HEK293 (cell line): ENCODE data around the gene TRIM7.

Source experiments
- BCL11B ChIP-seq: fragments of 450-650 bp; formaldehyde crosslinking; IDR thresholded peaks from 2 replicates; pipeline ENCODE4 v1.5.1; 2016; ENCODE audit warnings: low read depth, missing biosample characterization, missing genetic modification characterization
- GFI1B ChIP-seq: fragments of 450-650 bp; formaldehyde crosslinking; IDR thresholded peaks from 2 replicates; pipeline ENCODE4 v1.5.1; 2016; ENCODE audit warnings: missing biosample characterization, missing genetic modification characterization
- GLIS2 ChIP-seq: fragments of 450-650 bp; formaldehyde crosslinking; IDR thresholded peaks from 2 replicates; pipeline ENCODE4 v1.5.1; 2016; ENCODE audit warnings: missing biosample characterization, missing genetic modification characterization
- MYNN ChIP-seq: fragments of 450-650 bp; formaldehyde crosslinking; IDR thresholded peaks from 2 replicates; pipeline ENCODE4 v1.5.1; 2016; ENCODE audit warnings: missing biosample characterization, missing genetic modification characterization, borderline replicate concordance
- SCRT1 ChIP-seq: fragments of 450-650 bp; formaldehyde crosslinking; IDR thresholded peaks from 2 replicates; pipeline ENCODE4 v1.5.1; 2016; ENCODE audit warnings: missing biosample characterization, missing genetic modification characterization, borderline replicate concordance
- SCRT2 ChIP-seq: fragments of 450-650 bp; formaldehyde crosslinking; IDR thresholded peaks from 2 replicates; pipeline ENCODE4 v1.5.1; 2016; ENCODE audit warnings: missing biosample characterization, missing genetic modification characterization
- YY1 ChIP-seq: fragments of 450-650 bp; formaldehyde crosslinking; IDR thresholded peaks from 2 replicates; pipeline ENCODE4 v1.5.1; 2018; ENCODE audit warnings: missing biosample characterization, missing genetic modification characterization
- ZBTB48 ChIP-seq: fragments of 450-650 bp; formaldehyde crosslinking; IDR thresholded peaks from 2 replicates; pipeline ENCODE4 v1.5.1; 2016; ENCODE audit warnings: missing biosample characterization, missing genetic modification characterization
- ZBTB8A ChIP-seq: fragments of 450-650 bp; formaldehyde crosslinking; IDR thresholded peaks from 2 replicates; pipeline ENCODE4 v1.5.1; 2016; ENCODE audit warnings: missing biosample characterization, missing genetic modification characterization
- ZNF133 ChIP-seq: fragments of 450-650 bp; formaldehyde crosslinking; IDR thresholded peaks from 2 replicates; pipeline ENCODE4 v1.5.1; 2016; ENCODE audit warnings: missing biosample characterization, missing genetic modification characterization
- ZNF16 ChIP-seq: fragments of 450-650 bp; formaldehyde crosslinking; IDR thresholded peaks from 2 replicates; pipeline ENCODE4 v1.5.1; 2016; ENCODE audit warnings: low read depth, missing biosample characterization, missing genetic modification characterization
- ZNF169 ChIP-seq: fragments of 450-650 bp; formaldehyde crosslinking; IDR thresholded peaks from 2 replicates; pipeline ENCODE4 v1.5.1; 2016; ENCODE audit warnings: missing biosample characterization, missing genetic modification characterization
- ZNF23 ChIP-seq: fragments of 450-650 bp; formaldehyde crosslinking; IDR thresholded peaks from 2 replicates; pipeline ENCODE4 v1.5.1; 2016; ENCODE audit warnings: missing biosample characterization, missing genetic modification characterization, borderline replicate concordance
- ZNF239 ChIP-seq: fragments of 450-650 bp; formaldehyde crosslinking; IDR thresholded peaks from 2 replicates; pipeline ENCODE4 v1.5.1; 2016; ENCODE audit warnings: missing biosample characterization, missing genetic modification characterization
- ZNF248 ChIP-seq: fragments of 450-650 bp; formaldehyde crosslinking; IDR thresholded peaks from 2 replicates; pipeline ENCODE4 v1.5.1; 2017; ENCODE audit warnings: missing biosample characterization, missing genetic modification characterization
- ZNF302 ChIP-seq: fragments of 450-650 bp; formaldehyde crosslinking; IDR thresholded peaks from 2 replicates; pipeline ENCODE4 v1.5.1; 2016; ENCODE audit warnings: missing biosample characterization, missing genetic modification characterization, low read depth
- ZNF324 ChIP-seq: fragments of 450-650 bp; formaldehyde crosslinking; IDR thresholded peaks from 2 replicates; pipeline ENCODE4 v1.5.1; 2016; ENCODE audit warnings: missing biosample characterization, missing genetic modification characterization
- ZNF341 ChIP-seq: fragments of 450-650 bp; formaldehyde crosslinking; IDR thresholded peaks from 2 replicates; pipeline ENCODE4; 2016; ENCODE audit warnings: low read depth, missing biosample characterization, missing genetic modification characterization
- ZNF473 ChIP-seq: fragments of 450-650 bp; formaldehyde crosslinking; IDR thresholded peaks from 2 replicates; pipeline ENCODE4 v1.5.1; 2017; ENCODE audit warnings: missing biosample characterization, missing genetic modification characterization
- ZNF561 ChIP-seq: fragments of 450-650 bp; IDR thresholded peaks from 2 replicates; pipeline ENCODE4 v1.5.1; 2018; ENCODE audit warnings: missing biosample characterization, missing genetic modification characterization, borderline replicate concordance
- ZNF626 ChIP-seq: fragments of 450-650 bp; sonication (Bioruptor Pico); formaldehyde crosslinking; IDR thresholded peaks from 2 replicates; pipeline ENCODE4 v1.5.1; 2018; ENCODE audit warnings: missing biosample characterization, missing genetic modification characterization, inconsistent platforms
- ZNF777 ChIP-seq: fragments of 450-650 bp; formaldehyde crosslinking; IDR thresholded peaks from 2 replicates; pipeline ENCODE4 v1.5.1; 2017; ENCODE audit warnings: missing biosample characterization, missing genetic modification characterization, borderline replicate concordance
- ZNF843 ChIP-seq: fragments of 450-650 bp; formaldehyde crosslinking; IDR thresholded peaks from 2 replicates; pipeline ENCODE4 v1.5.1; 2016; ENCODE audit warnings: missing biosample characterization, missing genetic modification characterization
- TF ChIP-seq, protein P1 (sequence below): fragments of 450-650 bp; formaldehyde crosslinking; IDR thresholded peaks from 2 replicates; pipeline ENCODE4 v1.5.1; 2016; ENCODE audit warnings: missing biosample characterization, missing genetic modification characterization
- TF ChIP-seq, protein P2 (sequence below): fragments of 450-650 bp; formaldehyde crosslinking; IDR thresholded peaks from 2 replicates; pipeline ENCODE4 v1.5.1; 2016; ENCODE audit warnings: missing biosample characterization, missing genetic modification characterization
- TF ChIP-seq, protein P3 (sequence below): fragments of 450-650 bp; formaldehyde crosslinking; IDR thresholded peaks from 2 replicates; pipeline ENCODE4 v1.5.1; 2016; ENCODE audit warnings: missing biosample characterization, missing genetic modification characterization
- TF ChIP-seq, protein P4 (sequence below): fragments of 450-650 bp; formaldehyde crosslinking; IDR thresholded peaks from 2 replicates; pipeline ENCODE4 v1.5.1; 2016; ENCODE audit warnings: missing biosample characterization, missing genetic modification characterization
- TF ChIP-seq, protein P5 (sequence below): fragments of 450-650 bp; formaldehyde crosslinking; IDR thresholded peaks from 2 replicates; pipeline ENCODE4 v1.5.1; 2017; ENCODE audit warnings: missing biosample characterization, missing genetic modification characterization

The TRIM7 gene

DNA sequence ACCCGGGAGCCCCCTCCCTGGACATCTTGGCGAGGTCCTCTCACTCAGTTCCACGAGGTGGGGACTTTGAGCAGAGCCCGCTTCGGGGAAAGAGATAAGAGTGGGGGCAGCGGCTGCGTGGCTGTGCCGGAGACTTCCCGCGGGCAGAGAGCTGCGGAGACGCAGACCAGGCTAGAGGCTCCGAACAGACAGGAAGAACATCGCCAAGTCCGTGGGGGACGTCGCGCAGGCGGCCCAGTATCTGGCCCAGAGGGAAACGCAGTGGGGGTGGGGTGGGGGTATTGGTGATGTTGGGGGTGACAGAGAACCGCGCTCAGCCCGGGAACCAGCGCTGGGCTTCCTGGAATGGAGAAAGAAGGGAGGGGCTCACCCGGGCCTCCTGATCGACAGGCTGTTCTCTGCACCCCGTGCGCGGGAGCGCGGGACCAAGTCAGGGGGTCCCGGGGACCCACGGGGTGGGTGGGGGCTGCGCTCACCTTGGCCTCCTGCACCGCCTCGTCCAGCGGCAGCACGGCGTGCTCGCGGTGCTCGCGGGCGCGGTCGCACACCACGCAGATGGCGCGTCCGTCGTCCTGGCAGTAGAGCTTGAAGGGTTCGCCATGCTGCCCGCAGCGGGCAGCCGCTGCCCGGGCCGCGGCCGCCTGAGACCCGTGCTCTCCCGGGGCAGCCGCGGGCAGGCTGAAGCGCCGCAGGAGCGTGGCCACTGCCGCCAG is 727 bp downstream of the TRIM7 start (continued):
- peak; percentile 72 for TF ChIP-seq GLIS2
- TF ChIP-seq, protein P1, sequence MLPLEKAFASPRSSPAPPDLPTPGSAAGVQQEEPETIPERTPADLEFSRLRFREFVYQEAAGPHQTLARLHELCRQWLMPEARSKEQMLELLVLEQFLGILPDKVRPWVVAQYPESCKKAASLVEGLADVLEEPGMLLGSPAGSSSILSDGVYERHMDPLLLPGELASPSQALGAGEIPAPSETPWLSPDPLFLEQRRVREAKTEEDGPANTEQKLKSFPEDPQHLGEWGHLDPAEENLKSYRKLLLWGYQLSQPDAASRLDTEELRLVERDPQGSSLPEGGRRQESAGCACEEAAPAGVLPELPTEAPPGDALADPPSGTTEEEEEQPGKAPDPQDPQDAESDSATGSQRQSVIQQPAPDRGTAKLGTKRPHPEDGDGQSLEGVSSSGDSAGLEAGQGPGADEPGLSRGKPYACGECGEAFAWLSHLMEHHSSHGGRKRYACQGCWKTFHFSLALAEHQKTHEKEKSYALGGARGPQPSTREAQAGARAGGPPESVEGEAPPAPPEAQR = no peak
- TF ChIP-seq, protein P2, sequence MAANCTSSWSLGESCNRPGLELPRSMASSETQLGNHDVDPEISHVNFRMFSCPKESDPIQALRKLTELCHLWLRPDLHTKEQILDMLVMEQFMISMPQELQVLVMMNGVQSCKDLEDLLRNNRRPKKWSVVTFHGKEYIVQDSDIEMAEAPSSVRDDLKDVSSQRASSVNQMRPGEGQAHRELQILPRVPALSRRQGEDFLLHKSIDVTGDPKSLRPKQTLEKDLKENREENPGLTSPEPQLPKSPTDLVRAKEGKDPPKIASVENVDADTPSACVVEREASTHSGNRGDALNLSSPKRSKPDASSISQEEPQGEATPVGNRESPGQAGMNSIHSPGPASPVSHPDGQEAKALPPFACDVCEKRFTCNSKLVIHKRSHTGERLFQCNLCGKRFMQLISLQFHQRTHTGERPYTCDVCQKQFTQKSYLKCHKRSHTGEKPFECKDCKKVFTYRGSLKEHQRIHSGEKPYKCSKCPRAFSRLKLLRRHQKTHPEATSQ = no peak
- TF ChIP-seq, protein P3, sequence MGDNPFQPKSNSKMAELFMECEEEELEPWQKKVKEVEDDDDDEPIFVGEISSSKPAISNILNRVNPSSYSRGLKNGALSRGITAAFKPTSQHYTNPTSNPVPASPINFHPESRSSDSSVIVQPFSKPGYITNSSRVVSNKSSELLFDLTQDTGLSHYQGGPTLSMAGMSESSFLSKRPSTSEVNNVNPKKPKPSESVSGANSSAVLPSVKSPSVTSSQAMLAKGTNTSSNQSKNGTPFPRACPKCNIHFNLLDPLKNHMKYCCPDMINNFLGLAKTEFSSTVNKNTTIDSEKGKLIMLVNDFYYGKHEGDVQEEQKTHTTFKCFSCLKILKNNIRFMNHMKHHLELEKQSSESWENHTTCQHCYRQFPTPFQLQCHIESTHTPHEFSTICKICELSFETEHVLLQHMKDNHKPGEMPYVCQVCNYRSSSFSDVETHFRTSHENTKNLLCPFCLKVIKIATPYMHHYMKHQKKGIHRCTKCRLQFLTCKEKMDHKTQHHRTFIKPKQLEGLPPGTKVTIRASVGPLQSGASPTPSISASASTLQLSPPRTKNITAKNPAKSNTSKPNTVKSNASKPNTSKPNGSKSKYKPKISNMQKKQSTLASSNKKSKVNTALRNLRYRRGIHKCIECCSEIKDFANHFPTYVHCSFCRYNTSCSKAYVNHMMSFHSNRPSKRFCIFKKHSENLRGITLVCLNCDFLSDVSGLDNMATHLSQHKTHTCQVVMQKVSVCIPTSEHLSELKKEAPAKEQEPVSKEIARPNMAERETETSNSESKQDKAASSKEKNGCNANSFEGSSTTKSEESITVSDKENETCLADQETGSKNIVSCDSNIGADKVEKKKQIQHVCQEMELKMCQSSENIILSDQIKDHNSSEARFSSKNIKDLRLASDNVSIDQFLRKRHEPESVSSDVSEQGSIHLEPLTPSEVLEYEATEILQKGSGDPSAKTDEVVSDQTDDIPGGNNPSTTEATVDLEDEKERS (tag by site-specific recombination) = no peak
- no peak for TF ChIP-seq ZNF23 (tag by site-specific recombination)
- 0 out of 2 replicates have a peak, but pooled peaks have one; percentile 7 for TF ChIP-seq YY1 (tag by site-specific recombination)
- no peak for TF ChIP-seq ZNF324
- TF ChIP-seq ZNF473 = no peak
- TF ChIP-seq ZNF239 (tag by site-specific recombination) = no peak
- TF ChIP-seq ZNF626 (tag by site-specific recombination) = no peak
- TF ChIP-seq ZNF302 (tag by site-specific recombination) = no peak
- no peak for TF ChIP-seq ZBTB48 (tag by site-specific recombination)
- TF ChIP-seq, protein P4, sequence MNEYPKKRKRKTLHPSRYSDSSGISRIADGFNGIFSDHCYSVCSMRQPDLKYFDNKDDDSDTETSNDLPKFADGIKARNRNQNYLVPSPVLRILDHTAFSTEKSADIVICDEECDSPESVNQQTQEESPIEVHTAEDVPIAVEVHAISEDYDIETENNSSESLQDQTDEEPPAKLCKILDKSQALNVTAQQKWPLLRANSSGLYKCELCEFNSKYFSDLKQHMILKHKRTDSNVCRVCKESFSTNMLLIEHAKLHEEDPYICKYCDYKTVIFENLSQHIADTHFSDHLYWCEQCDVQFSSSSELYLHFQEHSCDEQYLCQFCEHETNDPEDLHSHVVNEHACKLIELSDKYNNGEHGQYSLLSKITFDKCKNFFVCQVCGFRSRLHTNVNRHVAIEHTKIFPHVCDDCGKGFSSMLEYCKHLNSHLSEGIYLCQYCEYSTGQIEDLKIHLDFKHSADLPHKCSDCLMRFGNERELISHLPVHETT (tag by site-specific recombination) = 0 out of 2 replicates have a peak, but pooled peaks have one; percentile 34
- no peak for TF ChIP-seq BCL11B
- peak; percentile 98 for TF ChIP-seq ZNF341 (tag by site-specific recombination)
- TF ChIP-seq MYNN (tag by site-specific recombination) = no peak
- no peak for TF ChIP-seq ZNF169
- TF ChIP-seq ZBTB8A = no peak; the same call in 1 of the 2 replicates
- TF ChIP-seq, protein P5, sequence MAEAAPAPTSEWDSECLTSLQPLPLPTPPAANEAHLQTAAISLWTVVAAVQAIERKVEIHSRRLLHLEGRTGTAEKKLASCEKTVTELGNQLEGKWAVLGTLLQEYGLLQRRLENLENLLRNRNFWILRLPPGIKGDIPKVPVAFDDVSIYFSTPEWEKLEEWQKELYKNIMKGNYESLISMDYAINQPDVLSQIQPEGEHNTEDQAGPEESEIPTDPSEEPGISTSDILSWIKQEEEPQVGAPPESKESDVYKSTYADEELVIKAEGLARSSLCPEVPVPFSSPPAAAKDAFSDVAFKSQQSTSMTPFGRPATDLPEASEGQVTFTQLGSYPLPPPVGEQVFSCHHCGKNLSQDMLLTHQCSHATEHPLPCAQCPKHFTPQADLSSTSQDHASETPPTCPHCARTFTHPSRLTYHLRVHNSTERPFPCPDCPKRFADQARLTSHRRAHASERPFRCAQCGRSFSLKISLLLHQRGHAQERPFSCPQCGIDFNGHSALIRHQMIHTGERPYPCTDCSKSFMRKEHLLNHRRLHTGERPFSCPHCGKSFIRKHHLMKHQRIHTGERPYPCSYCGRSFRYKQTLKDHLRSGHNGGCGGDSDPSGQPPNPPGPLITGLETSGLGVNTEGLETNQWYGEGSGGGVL (tag by site-specific recombination) = peak; percentile 79; the same call in 1 of the 2 replicates
- TF ChIP-seq GFI1B = no peak
- TF ChIP-seq ZNF561 = no peak; the same call in 1 of the 2 replicates
- TF ChIP-seq ZNF843 (tag by site-specific recombination) = no peak
- TF ChIP-seq ZNF16 (tag by site-specific recombination) = no peak
- peak; percentile 47; the same call in 1 of the 2 replicates for TF ChIP-seq ZNF777
- no peak for TF ChIP-seq SCRT2
- TF ChIP-seq ZNF248 = no peak
- TF ChIP-seq SCRT1 = no peak
- TF ChIP-seq ZNF133 (tag by site-specific recombination) = no peak
